ENCODE measurements around the gene C1orf210.

The C1orf210 gene

GRCh38 chr1:43302201-43302600 is 16.8 kb upstream of the C1orf210 start:
- no peak for TF ChIP-seq CTCF (IDR thresholded peaks at IDR 0.05; ENCODE audit: low read length, missing control alignments)
- H3K4me3 ChIP-seq (replicated peaks; ENCODE audit: low read depth, low read length) = no peak overlapping the region
- no peak for DNase-seq (ENCODE audit: low read depth)

GRCh38 chr1:43300378-43301094 is 15.2 kb upstream of the C1orf210 start, which contains the start of gene TIE1:
TIE1 (plus strand) TSS chr1:43300982; CDS start chr1:43301072, 90 bp downstream.
- peak; percentile 49 for DNase-seq (ENCODE audit: low read depth)
- no peak for TF ChIP-seq CTCF (IDR thresholded peaks at IDR 0.05; ENCODE audit: low read length, missing control alignments)
- H3K4me3 ChIP-seq (replicated peaks; ENCODE audit: low read depth, low read length) = peak within 1 kb of the TSS; percentile 42

GRCh38 chr1:43299101-43299500 is 13.7 kb upstream of the C1orf210 start:
- no peak for DNase-seq (ENCODE audit: low read depth)
- no peak for TF ChIP-seq CTCF (IDR thresholded peaks at IDR 0.05; ENCODE audit: low read length, missing control alignments)
- no peak overlapping the region for H3K4me3 ChIP-seq (replicated peaks; ENCODE audit: low read depth, low read length)

GRCh38 chr1:43298055-43298454 is 12.7 kb upstream of the C1orf210 start:
- peak; percentile 17 for DNase-seq (ENCODE audit: low read depth)
- no peak overlapping the region for H3K4me3 ChIP-seq (replicated peaks; ENCODE audit: low read depth, low read length)
- TF ChIP-seq CTCF (IDR thresholded peaks at IDR 0.05; ENCODE audit: low read length, missing control alignments) = no peak

GRCh38 chr1:43296207-43296606 is 10.8 kb upstream of the C1orf210 start:
- TF ChIP-seq CTCF (IDR thresholded peaks at IDR 0.05; ENCODE audit: low read length, missing control alignments) = no peak
- no peak for DNase-seq (ENCODE audit: low read depth)
- H3K4me3 ChIP-seq (replicated peaks; ENCODE audit: low read depth, low read length) = no peak overlapping the region

- no peak overlapping the region for H3K4me3 ChIP-seq (replicated peaks; ENCODE audit: low read depth, low read length)
- DNase-seq (ENCODE audit: low read depth) = no peak
- TF ChIP-seq CTCF (IDR thresholded peaks at IDR 0.05; ENCODE audit: low read length, missing control alignments) = no peak
Observed at GRCh38 chr1:43294761-43295160, 9.4 kb upstream of the C1orf210 start.

All from fibroblast of pulmonary artery (primary cell).